K562 (cell line): ENCODE data around the gene CDK11B. TPM values are rescaled to one million over a fixed set of nuclear protein-coding genes. Genes with fewer than 3 reads are reported as not detected.
"Not testable (repeated sequence)": the region's sequence is repeated elsewhere in the genome, so short reads cannot be mapped to it uniquely, and the experiment has no call there.

Experiments used
- ATF7 ChIP-seq: fragments of 450-650 bp; IDR thresholded peaks from 2 replicates; pipeline ENCODE4 v1.7.1; 2014; ENCODE audit warnings: mild to moderate bottlenecking, moderate library complexity
- CBX3 ChIP-seq, 2 experiments: IDR thresholded peaks; 1 replicate in 1 of 2; 2 replicates in 1 of 2; pipeline ENCODE4 v1.6.1; 2012; ENCODE audit warnings: inconsistent platforms in 2 of 2, low read length in 2 of 2, borderline replicate concordance in 1 of 2, control low read depth in 1 of 2
- CREM ChIP-seq: IDR thresholded peaks from 2 replicates; pipeline ENCODE4 v1.6.1; 2014; ENCODE audit warnings: antibody characterized with exemption, low read depth
- CTCF ChIP-seq, 3 experiments: IDR thresholded peaks in 2 of 3; conservative IDR thresholded peaks in 1 of 3; 2 replicates each; pipeline ENCODE4 v1.5.1; 2011 to 2012; ENCODE audit warnings: low read length in 3 of 3, mild to moderate bottlenecking in 3 of 3, control low read depth in 2 of 3, improper control_type of control experiment in 1 of 3, inconsistent platforms in 1 of 3, low read depth in 1 of 3, mixed read lengths in 1 of 3, moderate library complexity in 1 of 3; ENCODE audit not compliant: insufficient read depth in 2 of 3
- DIDO1 ChIP-seq: fragments of 450-650 bp; IDR thresholded peaks from 2 replicates; pipeline ENCODE4 v1.6.1; 2016; ENCODE audit warnings: low read depth, missing biosample characterization, missing genetic modification characterization
- E2F1 ChIP-seq: sonication (generic); formaldehyde crosslinking; IDR thresholded peaks from 2 replicates; pipeline ENCODE4 v1.8.1; 2023; ENCODE audit warnings: mild to moderate bottlenecking, missing genetic modification reagents, moderate library complexity
- EGR1 ChIP-seq: fragments of 450-650 bp; conservative IDR thresholded peaks from 2 replicates; pipeline ENCODE4 v1.6.1; 2017; ENCODE audit warnings: mild to moderate bottlenecking
- ELF2 ChIP-seq: fragments of 250-450 bp; sonication (Bioruptor Pico); IDR thresholded peaks from 2 replicates; pipeline ENCODE4 v1.5.0; 2021; ENCODE audit warnings: mild to moderate bottlenecking
- ERF ChIP-seq: fragments of 450-650 bp; formaldehyde crosslinking; IDR thresholded peaks from 2 replicates; pipeline ENCODE4 v1.4.0; 2020; ENCODE audit warnings: mild to moderate bottlenecking, mixed read lengths
- HDAC2 ChIP-seq: fragments of 450-650 bp; IDR thresholded peaks from 2 replicates; pipeline ENCODE4 v1.6.1; 2016; ENCODE audit warnings: mild to moderate bottlenecking
- JUN ChIP-seq, 2 experiments: sonication (generic) in 1 of 2; formaldehyde crosslinking in 1 of 2; IDR thresholded peaks; 2 replicates each; pipeline versions ENCODE4 v1.6.1 to v1.8.0; 2012 to 2022; ENCODE audit warnings: borderline replicate concordance in 2 of 2, mild to moderate bottlenecking in 2 of 2, improper control_type of control experiment in 1 of 2, low read depth in 1 of 2, low read length in 1 of 2, missing genetic modification reagents in 1 of 2
- KLF1 ChIP-seq: fragments of 450-650 bp; IDR thresholded peaks from 2 replicates; pipeline ENCODE4 v1.6.1; 2016; ENCODE audit warnings: missing genetic modification characterization, missing compliant biosample characterization
- L3MBTL2 ChIP-seq: fragments of 450-650 bp; IDR thresholded peaks from 2 replicates; pipeline ENCODE4 v1.6.1; 2016; ENCODE audit warnings: mild to moderate bottlenecking, moderate library complexity
- MAFF ChIP-seq: IDR thresholded peaks from 2 replicates; pipeline ENCODE4 v1.6.1; 2012; ENCODE audit warnings: low read length, improper control_type of control experiment
- MAZ ChIP-seq, 2 experiments: fragments of 450-650 bp in 1 of 2; sonication (generic) in 1 of 2; formaldehyde crosslinking; IDR thresholded peaks in 1 of 2; conservative IDR thresholded peaks in 1 of 2; 2 replicates each; pipeline versions ENCODE4 v1.4.0 to v1.5.0; 2020; ENCODE audit warnings: mild to moderate bottlenecking in 1 of 2, missing genetic modification reagents in 1 of 2
- NCOA1 ChIP-seq: fragments of 450-650 bp; IDR thresholded peaks from 2 replicates; pipeline ENCODE4 v1.6.1; 2016; ENCODE audit warnings: low read depth
- POLR2B ChIP-seq: fragments of 450-650 bp; IDR thresholded peaks from 2 replicates; pipeline ENCODE4 v1.6.1; 2018; ENCODE audit warnings: low read depth; ENCODE audit not compliant: partially characterized antibody
- RAD21 ChIP-seq, 2 experiments: fragments of 250-450 bp in 1 of 2; fragments of 450-650 bp in 1 of 2; sonication (Bioruptor Pico) in 1 of 2; formaldehyde crosslinking in 1 of 2; IDR thresholded peaks in 1 of 2; conservative IDR thresholded peaks in 1 of 2; 2 replicates each; pipeline versions ENCODE4 v1.4.0 to v1.8.0; 2020 to 2022; ENCODE audit warnings: mild to moderate bottlenecking in 2 of 2, moderate library complexity in 1 of 2
- STAT6 ChIP-seq: sonication (generic); formaldehyde crosslinking; IDR thresholded peaks from 2 replicates; pipeline ENCODE4 v1.8.1; 2023; ENCODE audit warnings: mild to moderate bottlenecking, missing genetic modification reagents
- TAF9B ChIP-seq: fragments of 450-650 bp; IDR thresholded peaks from 2 replicates; pipeline ENCODE4 v1.6.1; 2018; ENCODE audit warnings: mild to moderate bottlenecking; ENCODE audit not compliant: partially characterized antibody
- ZNF263 ChIP-seq: sonication (generic); formaldehyde crosslinking; IDR thresholded peaks from 2 replicates; pipeline ENCODE4 v1.8.0; 2022; ENCODE audit warnings: mild to moderate bottlenecking, missing genetic modification reagents, borderline replicate concordance
- polyA plus RNA-seq, 8 experiments: library from polyadenylated mRNA; depleted of rRNA in 4 of 8; stranded (reverse) in 5 of 8; unstranded in 3 of 8; fragments of >200 nt; fragmentation: Nextera tagmentation in 2 of 8; fragmentation: Illumina TruSeq in 1 of 8; extraction: Ambion mirVana in 2 of 8; extraction: Trizol in 1 of 8; gene quantifications; 2 replicates each; pipeline versions ENCODE4 v1.2.1 to v1.2.3, GENCODE V29; 2011 to 2014; ENCODE audit warnings: inconsistent platforms in 1 of 8, missing spikeins in 1 of 8
- total RNA-seq, 7 experiments: library from RNA; depleted of rRNA in 6 of 7; stranded (reverse); fragments of >200 nt in 6 of 7; fragmentation: Illumina TruSeq in 2 of 7; extraction: Trizol in 2 of 7; gene quantifications; 2 replicates each; pipeline versions ENCODE4 v1.2.1 to v1.2.3, GENCODE V29; 2011 to 2021; ENCODE audit warnings: low replicate concordance in 1 of 7

Gene CDK11B
- total and polyA plus RNA-seq, 9 of the 15 experiments (the other 6 are each of a cell fraction or from before 2014, with no cell fraction given): 2.8 to 52.2 (median 19.5) TPM

GRCh38 chr1:1658583-1659549 is at the start of gene CDK11B (continued):
- TF ChIP-seq NCOA1: peak; percentile 83; the same call in 1 of the 2 replicates
- TF ChIP-seq CREM: peak; percentile 98
- peak; percentile 97 for TF ChIP-seq ELF2 (CRISPR knock-in tag)
- TF ChIP-seq HDAC2: peak; percentile 87
- TF ChIP-seq MAFF: peak; percentile 32
- TF ChIP-seq ATF7: peak; percentile 95
- TF ChIP-seq E2F1 (CRISPR knock-in tag): peak; percentile 82
- TF ChIP-seq MAZ (CRISPR knock-in tag; conservative IDR thresholded peaks at IDR 0.05 in 1 of 2, IDR thresholded peaks at IDR 0.05 in 1 of 2): peak; percentile 53 to 64; a peak in 3 of 4 replicates
- 0 out of 4 replicates have a peak, but pooled peaks of 1 of the 2 experiments have one; percentile 4 for TF ChIP-seq RAD21 (CRISPR knock-in tag; conservative IDR thresholded peaks at IDR 0.05 in 1 of 2, IDR thresholded peaks at IDR 0.05 in 1 of 2)
- 0 out of 3 replicates have a peak, but pooled peaks of 1 of the 2 experiments have one; percentile 47 for TF ChIP-seq CBX3 (IDR thresholded peaks at IDR 0.05; ENCODE audit: borderline replicate concordance in 1 of 2, low read length in 2 of 2)
- TF ChIP-seq L3MBTL2: peak; percentile 83
- peak; percentile 45 for TF ChIP-seq POLR2B
- TF ChIP-seq TAF9B: peak; percentile 20
- TF ChIP-seq KLF1 (tag): peak; percentile 93
- peak; percentile 14; the same call in 1 of the 2 replicates for TF ChIP-seq ZNF263 (CRISPR knock-in tag)
- peak; percentile 12 to 46 (median 21); a peak in 3 of 6 replicates for TF ChIP-seq CTCF (IDR thresholded peaks at IDR 0.05 in 2 of 3, conservative IDR thresholded peaks at IDR 0.05 in 1 of 3; ENCODE audit: insufficient read depth in 2 of 3, low read depth in 1 of 3, low read length in 3 of 3)
- 0 out of 2 replicates have a peak, but pooled peaks have one; percentile 35 for TF ChIP-seq ERF (CRISPR knock-in tag)
- TF ChIP-seq DIDO1 (tag): peak; percentile 86
- TF ChIP-seq JUN (IDR thresholded peaks at IDR 0.05; ENCODE audit: borderline replicate concordance, low read depth, low read length): peak; percentile 57; the same call in 1 of the 2 replicates
- TF ChIP-seq JUN (CRISPR knock-in tag; IDR thresholded peaks at IDR 0.05; ENCODE audit: borderline replicate concordance): not testable (repeated sequence)
- TF ChIP-seq EGR1: peak; percentile 58
- TF ChIP-seq STAT6: peak; percentile 85; the same call in 1 of the 2 replicates
